KMS-11 (cell line): ENCODE measurements around the gene GPR171.

Source experiments
- H2AFZ ChIP-seq: fragments of 200-600 bp; sonication (generic); 2 replicates; pipeline ENCODE4 v1.6.1; 2016; ENCODE audit warnings: antibody characterized with exemption, mixed run types, low read depth
- H3K27ac ChIP-seq: fragments of 200-600 bp; sonication (generic); 2 replicates; pipeline ENCODE4 v1.6.1; 2016; ENCODE audit warnings: mild to moderate bottlenecking, mixed run types
- H3K27me3 ChIP-seq: fragments of 200-600 bp; sonication (generic); 2 replicates; pipeline ENCODE4 v1.6.1; 2017; ENCODE audit warnings: mild to moderate bottlenecking, low read depth, mixed run types, moderate library complexity; ENCODE audit not compliant: insufficient read depth
- H3K36me3 ChIP-seq: fragments of 200-600 bp; sonication (generic); 2 replicates; pipeline ENCODE4 v1.6.1; 2017; ENCODE audit warnings: mild to moderate bottlenecking, mixed run types; ENCODE audit not compliant: insufficient read depth
- H3K4me1 ChIP-seq: fragments of 200-600 bp; sonication (generic); 2 replicates; pipeline ENCODE4 v1.6.1; 2016; ENCODE audit warnings: mild to moderate bottlenecking, low read depth, mixed run types; ENCODE audit not compliant: poor library complexity, severe bottlenecking
- H3K4me2 ChIP-seq: fragments of 200-600 bp; sonication (generic); 2 replicates; pipeline ENCODE4 v1.7.0; 2016; ENCODE audit warnings: mild to moderate bottlenecking, mixed run types
- H3K4me3 ChIP-seq: fragments of 200-600 bp; sonication (generic); IDR thresholded peaks from 2 replicates; pipeline ENCODE4 v1.6.1; 2017; ENCODE audit warnings: low read depth, low read length, mixed read lengths; ENCODE audit not compliant: insufficient read depth
- H3K79me2 ChIP-seq: fragments of 200-600 bp; sonication (generic); 2 replicates; pipeline ENCODE4 v1.6.1; 2016; ENCODE audit warnings: low read depth, mixed run types; ENCODE audit not compliant: insufficient read depth
- H3K9ac ChIP-seq: fragments of 200-600 bp; sonication (generic); 2 replicates; pipeline ENCODE4 v1.6.1; 2016; ENCODE audit warnings: mild to moderate bottlenecking, mixed run types
- H4K20me1 ChIP-seq: fragments of 200-600 bp; sonication (generic); 2 replicates; pipeline ENCODE4 v1.6.1; 2016; ENCODE audit warnings: mild to moderate bottlenecking, mixed run types; ENCODE audit not compliant: insufficient read depth
- TF ChIP-seq, protein P1 (sequence below): fragments of 200-600 bp; sonication (generic); conservative IDR thresholded peaks from 2 replicates; pipeline ENCODE4 v1.6.1; 2017; ENCODE audit warnings: low read depth, mild to moderate bottlenecking, antibody characterized with exemption, low read length, moderate library complexity, mixed read lengths

Gene GPR171

DNA sequence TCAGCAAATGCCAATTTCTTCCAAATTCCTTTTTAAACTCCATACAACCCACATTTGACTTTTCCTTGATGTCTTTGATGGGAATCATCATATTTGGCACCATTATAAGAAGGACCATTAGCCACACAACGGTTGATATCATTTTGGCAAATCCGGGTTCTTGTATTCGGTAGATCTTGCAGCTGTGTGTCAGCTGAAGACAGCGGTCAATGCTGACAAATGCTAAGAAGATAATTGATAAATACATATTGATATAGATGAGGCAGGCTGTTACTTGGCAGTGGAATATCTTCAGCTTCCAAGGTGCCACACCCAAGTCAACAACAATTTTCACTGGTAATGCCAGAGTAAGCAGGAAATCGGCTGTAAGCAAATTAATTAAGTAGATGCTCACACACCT, 4.2 kb downstream of the GPR171 start:
- no peaks in the 10 kb centered on the region for H4K20me1 ChIP-seq
- no peak overlapping the region for H3K4me2 ChIP-seq
- no peak overlapping the region for H3K27ac ChIP-seq
- TF ChIP-seq, protein P1, sequence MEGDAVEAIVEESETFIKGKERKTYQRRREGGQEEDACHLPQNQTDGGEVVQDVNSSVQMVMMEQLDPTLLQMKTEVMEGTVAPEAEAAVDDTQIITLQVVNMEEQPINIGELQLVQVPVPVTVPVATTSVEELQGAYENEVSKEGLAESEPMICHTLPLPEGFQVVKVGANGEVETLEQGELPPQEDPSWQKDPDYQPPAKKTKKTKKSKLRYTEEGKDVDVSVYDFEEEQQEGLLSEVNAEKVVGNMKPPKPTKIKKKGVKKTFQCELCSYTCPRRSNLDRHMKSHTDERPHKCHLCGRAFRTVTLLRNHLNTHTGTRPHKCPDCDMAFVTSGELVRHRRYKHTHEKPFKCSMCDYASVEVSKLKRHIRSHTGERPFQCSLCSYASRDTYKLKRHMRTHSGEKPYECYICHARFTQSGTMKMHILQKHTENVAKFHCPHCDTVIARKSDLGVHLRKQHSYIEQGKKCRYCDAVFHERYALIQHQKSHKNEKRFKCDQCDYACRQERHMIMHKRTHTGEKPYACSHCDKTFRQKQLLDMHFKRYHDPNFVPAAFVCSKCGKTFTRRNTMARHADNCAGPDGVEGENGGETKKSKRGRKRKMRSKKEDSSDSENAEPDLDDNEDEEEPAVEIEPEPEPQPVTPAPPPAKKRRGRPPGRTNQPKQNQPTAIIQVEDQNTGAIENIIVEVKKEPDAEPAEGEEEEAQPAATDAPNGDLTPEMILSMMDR, result no peak
- H3K4me3 ChIP-seq, result no peak overlapping the region
- no peaks in the 10 kb centered on the region for H3K36me3 ChIP-seq
- no peak overlapping the region for H3K9ac ChIP-seq
- no peak overlapping the region for H2AFZ ChIP-seq
- H3K79me2 ChIP-seq, result no peaks in the 10 kb centered on the region
- no peaks in the 10 kb centered on the region for H3K27me3 ChIP-seq
- peaks cover 36% of the 10 kb centered on the region for H3K4me1 ChIP-seq

DNA sequence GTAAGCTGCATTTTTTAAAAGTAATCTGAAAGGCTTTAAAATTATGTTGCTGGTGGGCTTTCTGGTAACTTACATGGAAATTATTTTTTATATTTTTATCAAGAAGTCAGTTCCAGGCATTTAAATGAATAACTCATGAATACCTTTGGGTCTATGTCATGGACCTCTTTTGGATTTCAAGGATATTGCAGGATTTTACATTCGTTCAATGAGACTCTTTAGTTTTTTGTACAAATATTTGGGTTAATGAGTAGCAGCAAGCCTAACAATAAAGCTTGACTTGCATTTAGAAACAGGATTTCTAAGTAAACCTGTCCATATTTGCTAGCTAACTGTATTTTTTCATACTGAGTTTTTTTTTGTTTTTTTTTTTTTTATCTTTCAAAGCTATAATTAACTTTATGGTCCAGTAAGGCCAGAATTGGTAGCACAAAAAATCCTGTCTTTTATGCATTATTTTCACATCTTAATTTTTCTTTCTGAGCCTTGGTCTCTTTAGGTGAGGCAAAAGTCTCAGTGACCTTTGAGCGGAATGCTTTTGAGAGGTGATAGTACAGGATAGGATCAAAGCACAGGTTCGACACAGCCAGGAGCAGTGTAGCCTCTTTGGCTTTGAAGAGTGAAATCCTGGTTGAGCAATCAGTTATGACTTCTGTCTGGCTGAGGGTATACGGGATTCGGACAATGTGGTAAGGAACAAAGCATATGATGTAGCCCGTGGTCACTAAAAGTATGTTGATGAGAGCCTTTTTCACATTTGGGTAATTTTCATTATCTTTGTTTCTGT, 4.8 kb downstream of the GPR171 start:
- H3K36me3 ChIP-seq, result no peaks in the 10 kb centered on the region
- H3K79me2 ChIP-seq, result no peaks in the 10 kb centered on the region
- H3K9ac ChIP-seq, result no peak overlapping the region
- H3K27me3 ChIP-seq, result no peaks in the 10 kb centered on the region
- TF ChIP-seq, protein P1, result no peak
- H3K27ac ChIP-seq, result no peak overlapping the region
- H3K4me3 ChIP-seq, result no peak overlapping the region
- H2AFZ ChIP-seq, result no peak overlapping the region
- no peak overlapping the region for H3K4me2 ChIP-seq
- H3K4me1 ChIP-seq, result peaks cover 29% of the 10 kb centered on the region
- H4K20me1 ChIP-seq, result no peaks in the 10 kb centered on the region

DNA sequence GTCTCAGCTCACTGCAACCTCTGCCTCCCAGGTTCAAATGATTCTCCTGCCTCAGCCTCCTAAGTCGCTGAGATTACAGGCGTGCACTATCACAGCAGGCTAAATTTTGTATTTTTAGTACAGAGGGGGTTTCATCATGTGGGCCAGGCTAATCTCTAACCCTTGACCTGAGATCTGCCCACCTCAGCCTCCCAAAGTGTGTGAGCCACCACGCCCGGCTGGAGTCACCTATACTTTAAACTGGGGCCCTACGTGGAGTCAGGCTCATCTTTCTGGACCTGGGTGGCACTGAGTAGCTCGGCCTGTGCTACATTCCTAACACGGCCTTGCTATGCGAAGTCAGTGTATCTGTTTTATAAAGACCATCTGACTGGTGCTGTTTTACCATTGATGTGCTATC, 5.8 kb downstream of the GPR171 start:
- H3K9ac ChIP-seq, result no peak overlapping the region
- H3K36me3 ChIP-seq, result no peaks in the 10 kb centered on the region
- H3K4me2 ChIP-seq, result no peak overlapping the region
- H2AFZ ChIP-seq, result no peak overlapping the region
- TF ChIP-seq, protein P1, result no peak
- H3K27me3 ChIP-seq, result no peaks in the 10 kb centered on the region
- no peak overlapping the region for H3K4me3 ChIP-seq
- H4K20me1 ChIP-seq, result no peaks in the 10 kb centered on the region
- no peak overlapping the region for H3K27ac ChIP-seq
- peaks cover 19% of the 10 kb centered on the region for H3K4me1 ChIP-seq
- no peaks in the 10 kb centered on the region for H3K79me2 ChIP-seq

DNA sequence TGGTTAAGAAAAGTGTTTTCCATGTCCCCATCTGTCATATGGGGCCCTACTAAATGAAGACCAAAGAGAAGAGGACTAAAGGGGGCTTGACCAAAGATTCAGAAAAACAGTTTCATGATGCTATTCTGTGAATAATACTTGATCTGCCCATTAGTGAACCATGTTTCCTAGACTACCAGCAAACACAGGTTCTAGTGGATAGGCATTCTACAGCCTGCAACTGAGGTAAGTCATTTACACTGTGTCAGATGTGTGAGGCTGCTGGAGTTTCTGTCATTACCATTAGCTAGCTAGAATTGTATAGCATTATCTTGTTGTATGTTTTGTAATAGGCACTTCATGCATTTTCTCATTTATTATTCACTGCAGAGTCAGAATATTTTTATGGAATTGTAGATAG, 6.6 kb downstream of the GPR171 start:
- H3K27ac ChIP-seq, result no peak overlapping the region
- H4K20me1 ChIP-seq, result no peaks in the 10 kb centered on the region
- no peak overlapping the region for H2AFZ ChIP-seq
- no peaks in the 10 kb centered on the region for H3K79me2 ChIP-seq
- H3K9ac ChIP-seq, result no peak overlapping the region
- H3K27me3 ChIP-seq, result no peaks in the 10 kb centered on the region
- H3K36me3 ChIP-seq, result no peaks in the 10 kb centered on the region
- no peak overlapping the region for H3K4me2 ChIP-seq
- peaks cover 14% of the 10 kb centered on the region for H3K4me1 ChIP-seq
- TF ChIP-seq, protein P1, result no peak
- no peak overlapping the region for H3K4me3 ChIP-seq
